Activated naive CD8-positive, alpha-beta T cell treated with anti-CD3 and anti-CD28 coated beads, Interleukin-2, amount 50 U/mL, for 16 hours (primary cell): ENCODE results near the gene SVIL.
"Not testable (repeated sequence)": the region's sequence is repeated elsewhere in the genome, so short reads cannot be mapped to it uniquely, and the experiment has no call there.

Experiments
- DNase-seq: peaks from one replicate; pipeline ENCODE4 v3.0.0-alpha.2; 2020; ENCODE audit warnings: low read depth, low spot score

Gene SVIL

GRCh38 chr10:29488471-29488870, 146.3 kb downstream of the SVIL start:
- DNase-seq = not testable (repeated sequence)

- DNase-seq = not testable (repeated sequence)
These were observed 146.9 kb downstream of the SVIL start for GRCh38 chr10:29487884-29488266.

GRCh38 chr10:29487032-29487883, 147.5 kb downstream of the SVIL start:
- not testable (repeated sequence) for DNase-seq

GRCh38 chr10:29486433-29486832, 148.3 kb downstream of the SVIL start:
- DNase-seq = no peak

DNA sequence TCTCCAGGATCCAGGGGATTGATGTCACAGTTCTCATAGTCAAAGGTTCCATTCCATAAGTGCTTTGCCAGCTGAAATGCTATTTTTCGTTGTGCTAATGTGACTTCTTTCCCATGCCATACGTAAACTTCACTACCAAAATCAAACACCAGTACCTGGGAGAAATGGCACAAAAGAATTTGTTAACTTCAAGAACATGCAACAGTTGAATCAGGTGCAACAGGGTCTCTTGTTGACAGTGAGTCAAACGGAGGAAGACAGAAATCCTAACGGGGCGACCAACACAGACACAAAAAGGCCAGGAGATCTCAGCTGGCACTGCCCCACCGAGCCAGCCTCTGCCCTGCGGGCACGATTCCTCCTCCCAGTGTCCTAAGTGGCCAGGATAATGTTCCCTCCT, 150.1 kb downstream of the SVIL start:
- DNase-seq = not testable (repeated sequence)

DNA sequence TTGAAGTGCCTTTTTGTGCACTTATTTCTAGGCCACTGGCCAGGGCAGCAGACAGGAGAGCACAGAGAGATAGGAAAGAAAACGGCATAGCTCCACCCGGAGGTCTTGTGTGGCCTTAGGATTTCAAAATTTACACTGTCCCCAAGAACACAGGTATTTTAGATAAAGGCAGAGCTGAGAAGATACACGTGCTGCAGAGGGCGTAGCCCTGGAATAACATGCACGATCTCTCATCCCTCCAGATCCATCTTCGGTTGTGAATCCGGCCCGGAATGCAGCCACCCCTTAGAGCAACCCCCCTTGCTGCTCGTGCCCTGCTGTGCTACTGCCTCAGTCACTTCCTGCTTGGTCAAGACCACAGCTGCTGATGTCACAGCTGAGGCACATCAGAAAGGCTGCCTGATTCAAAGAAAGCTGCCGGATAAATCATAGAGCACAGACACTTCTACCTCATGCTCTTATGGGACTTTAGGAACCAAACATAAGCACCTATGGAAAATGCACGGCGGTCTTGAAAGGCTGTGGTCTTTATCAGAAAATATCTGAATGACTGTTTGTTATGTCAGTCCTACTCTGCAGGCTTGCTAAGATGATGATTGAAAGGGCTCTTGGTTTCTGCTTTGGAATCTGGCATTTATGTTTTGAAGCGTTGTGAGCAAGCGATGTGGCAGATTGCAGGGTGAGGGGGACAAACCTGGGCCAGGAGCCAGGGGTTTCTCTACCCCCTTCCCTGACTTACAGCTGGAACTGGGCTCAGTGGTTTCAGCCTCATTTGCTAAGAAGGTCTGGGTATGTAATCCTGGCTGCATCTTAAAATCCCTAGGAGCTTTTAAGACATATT, 152.0 kb downstream of the SVIL start:
- no peak for DNase-seq

- no peak for DNase-seq
These were observed 152.8 kb downstream of the SVIL start for GRCh38 chr10:29481906-29482440.

DNA sequence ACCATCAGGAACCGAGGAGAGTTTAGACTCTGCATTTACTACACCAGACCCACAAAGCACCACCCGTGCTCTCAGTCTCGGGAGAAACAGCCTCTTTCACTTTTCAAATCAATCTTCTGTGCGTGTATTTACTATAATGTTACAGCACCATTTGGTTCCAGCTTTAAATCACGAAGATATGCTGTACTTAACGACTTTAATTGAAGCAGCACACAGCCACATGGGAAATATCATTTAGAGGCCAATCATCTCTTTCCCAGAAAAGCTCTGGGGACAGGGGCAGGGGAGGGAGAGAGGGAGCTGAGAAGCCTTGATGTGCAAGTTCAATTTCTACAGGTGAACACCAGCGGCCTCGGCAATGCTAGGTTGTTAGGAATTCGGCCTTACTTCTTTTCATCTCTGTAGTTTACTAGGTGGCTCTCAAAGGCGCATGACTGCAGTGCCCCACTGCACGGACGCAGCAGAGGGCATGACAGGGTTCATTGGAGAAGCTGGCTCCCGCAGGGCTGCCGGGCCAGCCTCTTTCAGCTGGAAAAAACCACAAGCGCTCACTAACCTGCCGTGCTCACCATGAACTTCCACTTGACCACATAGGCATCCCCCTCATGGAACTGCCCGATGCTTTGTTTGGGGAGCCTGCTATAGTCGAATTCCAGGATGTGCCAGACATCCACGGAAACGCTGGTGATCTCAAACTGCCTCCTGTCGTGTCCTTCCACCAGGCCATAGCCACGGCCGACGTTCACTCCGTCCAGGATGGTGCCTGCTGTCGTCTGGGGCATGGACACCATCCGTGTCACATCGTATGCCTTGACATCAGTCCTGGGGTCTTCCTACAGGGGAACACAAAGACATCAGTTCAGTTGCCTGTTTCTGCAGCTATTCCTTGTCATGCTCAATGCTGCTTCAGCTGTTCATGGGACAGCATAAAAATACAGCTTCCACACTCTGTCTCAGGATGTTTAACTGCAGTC, 154.5 kb downstream of the SVIL start:
- no peak for DNase-seq

DNA sequence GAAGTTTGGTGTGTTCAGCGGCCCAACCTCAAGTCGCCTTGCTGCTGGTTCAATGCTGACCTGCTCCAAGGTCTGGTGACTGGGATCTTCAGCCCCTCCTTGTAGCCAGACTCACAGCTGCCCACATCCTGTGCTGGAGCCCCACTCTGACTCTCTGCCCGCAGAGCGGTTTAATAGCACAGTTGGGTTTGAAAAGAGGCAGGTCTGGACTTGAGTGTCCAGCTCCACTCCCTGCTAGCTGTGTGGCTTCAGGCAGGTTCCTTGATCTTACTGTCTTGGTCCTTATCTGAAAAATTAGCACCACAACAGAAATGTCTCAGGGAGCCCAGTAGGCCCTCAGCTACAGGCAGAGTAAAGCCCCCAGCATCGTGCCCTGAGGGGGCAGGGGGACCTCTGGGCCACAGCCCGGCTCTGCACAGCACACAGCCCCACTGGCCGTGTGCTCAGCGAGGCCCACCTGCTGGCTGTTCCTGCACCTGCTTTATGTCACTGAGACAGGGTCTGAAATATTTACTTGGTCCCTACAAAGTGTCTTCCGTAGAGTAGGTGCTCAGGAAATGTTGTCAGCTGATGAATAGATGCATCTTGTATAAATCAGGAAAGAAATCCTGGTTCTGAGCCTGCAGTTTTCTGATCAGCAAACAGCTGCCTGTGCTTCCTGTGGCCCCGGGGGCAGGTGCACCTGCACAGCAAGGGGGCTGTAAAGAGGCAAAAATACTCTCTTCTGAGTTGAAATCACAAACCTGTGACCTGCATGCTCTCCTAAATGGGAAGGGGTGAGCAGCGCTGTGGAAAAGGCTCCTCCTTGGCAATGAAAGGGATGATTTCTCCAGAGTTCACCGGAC, 155.5 kb downstream of the SVIL start:
- no peak for DNase-seq

GRCh38 chr10:29473406-29474100, 161.2 kb downstream of the SVIL start:
- DNase-seq = no peak

GRCh38 chr10:29473087-29473356, 161.7 kb downstream of the SVIL start:
- no peak for DNase-seq

DNA sequence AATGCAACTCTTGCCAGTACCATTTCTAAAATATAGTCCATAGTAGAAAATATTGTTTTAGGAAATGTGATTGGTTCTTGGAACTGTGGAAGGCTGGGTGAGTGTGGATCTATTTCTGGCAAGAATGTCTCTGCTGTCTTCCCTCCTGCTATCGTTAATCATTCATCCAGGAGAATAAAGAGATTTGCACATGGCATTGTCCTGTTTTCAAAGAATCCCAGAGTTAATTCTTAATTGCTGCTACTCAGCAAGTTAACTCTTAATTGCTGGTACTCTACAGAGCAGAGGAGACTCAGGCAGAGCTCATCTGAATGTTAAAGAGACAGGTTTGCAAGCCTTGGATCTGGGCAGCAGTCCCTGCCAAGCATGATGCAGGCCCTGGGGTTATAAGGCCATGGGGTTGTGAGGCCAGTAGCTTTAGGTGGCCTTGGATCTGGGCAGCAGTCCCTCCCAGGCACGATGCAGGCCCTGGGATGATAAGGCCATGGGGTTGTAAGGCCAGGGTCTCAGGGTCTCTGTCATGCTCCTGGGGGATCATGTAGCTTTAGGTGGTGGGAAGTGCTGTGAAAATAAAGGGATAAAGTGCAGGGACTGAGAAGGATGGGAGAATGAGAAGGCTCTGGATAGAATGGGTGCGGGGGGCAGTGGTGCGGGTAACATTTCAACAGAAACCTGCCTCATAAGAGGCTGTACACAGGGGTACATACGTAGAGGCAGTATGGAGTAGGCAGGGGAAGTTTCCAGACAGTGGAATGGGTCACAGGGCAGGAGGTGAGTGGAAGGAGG, 162.3 kb downstream of the SVIL start:
- no peak for DNase-seq

- DNase-seq = no peak
These were observed 163.3 kb downstream of the SVIL start for GRCh38 chr10:29471544-29471859.

- no peak for DNase-seq
These were observed 163.8 kb downstream of the SVIL start for GRCh38 chr10:29470843-29471543.

DNA sequence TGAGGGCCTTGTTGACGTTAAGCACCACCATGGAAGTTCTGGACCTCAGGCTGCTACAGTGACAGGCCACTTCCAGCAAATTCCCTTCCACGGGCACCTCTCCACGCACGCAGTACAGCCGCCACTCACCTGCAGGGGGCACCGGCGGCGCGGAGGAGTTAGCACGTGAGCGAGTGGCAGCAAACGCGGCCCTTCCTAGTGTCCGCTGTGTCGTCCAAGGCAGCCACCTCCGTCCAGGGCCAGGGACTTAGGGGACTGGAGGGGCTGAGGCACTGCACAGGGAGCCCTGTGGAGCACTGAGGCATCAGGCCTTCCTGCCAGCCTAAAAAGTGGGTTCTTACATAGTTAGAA, 164.4 kb downstream of the SVIL start:
- no peak for DNase-seq

- no peak for DNase-seq
These were observed 165.1 kb downstream of the SVIL start for GRCh38 chr10:29469481-29470354.

GRCh38 chr10:29465384-29465783, 169.4 kb downstream of the SVIL start:
- no peak for DNase-seq

DNA sequence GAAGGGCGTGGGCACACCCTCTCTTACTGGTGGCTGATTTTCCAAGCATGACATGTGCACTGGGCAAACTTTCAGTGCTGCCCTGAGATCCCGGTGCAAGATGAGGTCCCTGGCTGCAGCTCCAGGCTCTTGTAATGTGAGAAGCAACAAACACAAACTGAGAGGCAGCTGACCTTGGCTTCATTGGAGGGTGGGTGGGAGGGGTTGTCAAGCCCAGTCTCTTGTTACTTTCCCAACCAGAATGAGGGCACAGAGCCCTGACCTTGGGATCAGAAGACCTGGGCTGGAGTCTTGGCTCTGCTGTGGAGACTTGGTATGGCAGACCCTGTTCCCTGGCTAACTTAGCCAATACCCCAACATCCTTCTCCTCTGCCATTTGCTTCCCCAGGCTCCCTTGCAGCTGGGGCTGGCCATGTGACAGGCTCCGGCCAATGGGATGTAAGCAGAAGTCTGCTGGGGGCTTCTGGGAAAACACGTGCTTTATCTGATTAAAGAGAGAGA, 170.1 kb downstream of the SVIL start:
- DNase-seq = not testable (repeated sequence)
